Activated T-cell treated with anti-CD3 and anti-CD28 coated beads for 48 hours (primary cell): ENCODE results near the gene EDA.

ENCODE experiments used
- DNase-seq: peaks from one replicate; pipeline ENCODE4 v3.0.0-alpha.2; 2020; ENCODE audit warnings: low read depth

The EDA gene

GRCh38 chrX:70079297-70079696, 463.4 kb downstream of the EDA start:
- DNase-seq: no peak

- DNase-seq: no peak
These were observed 464.0 kb downstream of the EDA start for GRCh38 chrX:70079870-70080269.

GRCh38 chrX:70082723-70083122, 466.8 kb downstream of the EDA start:
- no peak for DNase-seq

GRCh38 chrX:70084592-70085240, 468.8 kb downstream of the EDA start:
- no peak for DNase-seq

- DNase-seq: no peak
These were observed 472.1 kb downstream of the EDA start for GRCh38 chrX:70087857-70088630.

- no peak for DNase-seq
These were observed 472.8 kb downstream of the EDA start for GRCh38 chrX:70088751-70089150.
